Activated CD8-positive, alpha-beta memory T cell treated with anti-CD3 and anti-CD28 coated beads, Interleukin-2, amount 50 U/mL, for 24 hours (primary cell): Measurements from ENCODE around the gene POU2F1.
"Not testable (repeated sequence)": the region's sequence is repeated elsewhere in the genome, so short reads cannot be mapped to it uniquely, and the experiment has no call there.

ENCODE experiments used
- DNase-seq: peaks from one replicate; pipeline ENCODE4 v3.0.0-alpha.2; 2020; ENCODE audit errors: extremely low read depth

Gene POU2F1

GRCh38 chr1:167231873-167232450 lies 11.3 kb downstream of the POU2F1 start:
- DNase-seq: no peak

- DNase-seq: no peak
Measured at GRCh38 chr1:167232801-167233200, 12.1 kb downstream of the POU2F1 start.

DNA sequence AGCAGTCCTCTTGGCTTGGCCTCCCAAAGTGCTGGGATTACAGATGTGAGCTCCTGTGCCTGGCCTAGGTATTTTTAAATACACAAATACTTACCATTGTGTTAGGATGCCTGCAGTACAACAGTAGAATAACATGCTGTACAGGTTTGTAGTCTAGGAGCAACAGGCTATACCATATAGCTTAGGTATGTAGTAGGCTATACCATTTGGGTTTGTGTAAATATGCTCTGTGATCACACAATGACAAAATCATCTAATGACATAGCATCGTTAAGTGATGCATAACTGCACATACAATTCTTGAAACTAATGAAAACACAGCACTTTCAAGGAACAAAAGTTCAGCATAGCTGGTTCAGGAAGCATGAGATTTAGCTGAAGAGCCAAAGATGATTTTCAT lies 12.7 kb downstream of the POU2F1 start:
- no peak for DNase-seq

GRCh38 chr1:167237000-167237399 lies 16.3 kb downstream of the POU2F1 start:
- no peak for DNase-seq

GRCh38 chr1:167238713-167239112 lies 18.0 kb downstream of the POU2F1 start:
- no peak for DNase-seq

DNA sequence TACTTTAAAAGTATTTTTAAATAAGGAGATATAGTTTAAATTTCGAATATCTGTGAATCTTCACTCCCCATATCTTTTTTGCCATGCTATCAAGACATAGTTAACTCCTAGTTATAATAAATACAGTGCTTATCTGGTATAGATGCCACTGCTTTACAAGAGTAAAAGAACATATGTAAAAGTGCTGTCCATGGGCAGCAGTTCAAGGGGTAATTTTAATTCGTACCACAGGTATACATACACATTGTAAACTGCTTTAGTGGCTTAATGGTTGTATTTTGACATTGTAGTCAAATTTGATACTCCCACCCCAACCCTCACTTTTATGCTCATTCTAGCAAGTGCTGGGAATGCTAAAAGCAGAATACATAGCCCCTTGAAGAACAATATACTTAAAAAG lies 18.6 kb downstream of the POU2F1 start:
- no peak for DNase-seq

DNA sequence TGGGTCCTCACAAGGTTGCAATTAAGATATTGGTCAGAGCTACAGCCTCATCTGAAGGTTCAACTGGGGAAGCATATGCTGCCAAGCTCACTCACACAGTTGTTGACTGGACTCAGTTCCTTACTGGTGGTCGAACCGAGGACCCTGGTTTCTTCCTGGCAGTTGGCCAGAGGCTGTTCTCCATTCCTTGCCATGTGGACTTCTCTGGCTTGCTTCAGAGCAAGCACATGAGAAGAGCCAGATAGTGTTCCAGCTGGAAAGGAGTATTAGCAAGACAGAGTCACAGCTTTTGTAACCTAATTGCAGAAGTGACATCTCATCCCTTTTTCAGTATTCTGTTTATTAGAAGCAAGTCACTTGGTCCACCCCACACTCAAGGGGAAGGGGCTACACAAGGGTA lies 23.6 kb downstream of the POU2F1 start:
- DNase-seq: no peak

GRCh38 chr1:167245168-167245567 lies 24.5 kb downstream of the POU2F1 start:
- not testable (repeated sequence) for DNase-seq

- no peak for DNase-seq
Measured at GRCh38 chr1:167246971-167247370, 26.3 kb downstream of the POU2F1 start.

GRCh38 chr1:167247754-167248153 lies 27.1 kb downstream of the POU2F1 start:
- no peak for DNase-seq

DNA sequence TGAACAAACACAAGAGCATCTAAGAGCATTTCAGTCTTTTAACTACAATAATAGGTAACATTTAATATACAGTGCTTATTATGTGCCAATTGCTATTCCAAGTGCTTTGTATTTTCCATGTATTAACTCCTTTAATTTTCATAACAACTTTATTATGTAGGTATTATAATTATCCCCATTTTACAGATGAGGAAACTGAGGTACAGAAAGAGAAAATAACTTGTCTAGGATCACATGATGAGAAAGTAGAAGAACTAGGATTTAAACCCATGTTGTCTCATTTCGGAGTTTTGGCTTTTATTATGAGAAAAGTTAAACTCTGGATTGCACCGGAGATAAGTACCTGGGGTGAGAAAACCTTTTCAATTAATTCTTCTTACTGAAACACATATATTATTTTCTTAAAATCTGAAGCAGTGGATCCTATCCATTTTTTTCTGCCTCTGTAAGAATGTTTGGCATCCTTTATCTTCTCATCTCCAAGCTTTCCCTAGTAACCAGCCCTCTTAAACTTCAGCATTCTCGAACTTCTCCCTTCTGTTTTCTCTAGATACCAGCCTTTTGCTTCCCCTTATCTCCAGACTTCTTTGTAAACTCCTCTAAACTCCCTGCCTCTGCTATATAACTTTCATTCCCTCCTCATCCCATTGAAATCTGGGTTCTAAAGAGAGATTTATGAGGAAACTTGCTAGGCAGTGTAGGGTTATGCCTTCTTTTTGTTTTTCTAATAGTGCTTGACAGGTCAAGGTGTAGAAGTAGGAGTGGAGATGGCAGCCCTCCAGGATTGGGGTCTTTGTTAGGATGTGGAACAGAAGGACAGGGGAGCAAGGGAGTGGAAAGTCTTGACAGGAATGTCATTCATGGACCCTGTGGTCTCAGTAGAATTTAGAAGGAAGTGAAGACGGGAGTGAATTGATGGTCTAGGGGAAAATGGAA lies 28.3 kb downstream of the POU2F1 start:
- no peak for DNase-seq

DNA sequence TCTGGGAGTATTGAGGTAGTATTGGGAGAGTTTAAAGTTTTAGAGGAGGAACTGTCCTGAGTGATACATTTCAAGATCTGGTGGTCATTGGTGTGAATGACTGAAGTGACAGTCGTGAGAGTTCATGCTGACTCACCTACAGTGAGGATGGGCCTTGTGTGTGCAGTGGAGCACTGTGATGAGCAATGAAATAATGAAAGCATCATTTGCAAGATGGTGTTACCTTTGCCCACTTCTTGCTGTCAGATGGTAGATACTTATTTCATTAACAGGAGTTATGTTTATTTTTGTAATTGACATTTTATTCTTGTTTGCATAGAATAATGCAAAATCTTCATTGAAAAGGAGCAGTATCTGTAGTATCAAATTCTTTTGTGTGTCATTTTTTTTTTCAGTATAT lies 29.0 kb downstream of the POU2F1 start:
- no peak for DNase-seq

DNA sequence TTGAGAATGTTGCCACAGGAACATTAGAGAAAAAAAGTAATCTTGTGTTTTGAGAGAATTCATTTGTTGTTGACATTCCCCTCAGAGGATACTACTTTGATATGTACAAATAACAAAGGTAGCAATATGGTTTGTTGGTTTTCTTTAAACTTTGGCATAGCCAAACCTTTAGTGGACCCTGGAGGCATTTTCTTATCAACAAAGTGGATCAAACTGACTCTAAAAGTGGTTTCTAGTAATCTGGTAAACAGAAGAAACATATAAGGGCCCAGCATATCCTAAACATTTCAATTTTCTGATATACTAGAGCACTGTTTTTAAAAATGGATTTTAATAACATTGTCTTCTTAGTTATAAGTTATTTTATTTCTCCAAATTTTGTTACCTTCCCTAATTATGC lies 29.8 kb downstream of the POU2F1 start:
- no peak for DNase-seq

- no peak for DNase-seq
Measured at GRCh38 chr1:167251472-167251871, 30.8 kb downstream of the POU2F1 start.

DNA sequence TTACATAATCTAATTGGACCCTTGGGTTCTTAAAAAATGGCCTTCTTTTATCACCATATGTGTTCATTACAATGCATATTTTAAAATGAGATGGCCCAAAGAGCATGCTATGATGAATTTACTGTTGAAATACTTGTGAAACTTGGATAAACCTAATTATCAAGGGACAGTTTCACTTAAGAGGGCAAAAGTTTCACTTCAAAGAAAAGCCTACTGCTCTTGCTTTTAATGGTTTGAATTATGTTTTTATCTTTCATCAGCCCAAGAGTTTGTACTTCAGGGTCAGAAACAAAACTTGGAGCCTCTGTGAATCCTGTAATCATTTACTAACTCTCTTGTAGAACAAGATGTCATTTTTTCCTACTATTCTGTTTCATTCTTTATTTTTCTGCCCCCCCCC lies 32.3 kb downstream of the POU2F1 start:
- no peak for DNase-seq

- no peak for DNase-seq
Measured at GRCh38 chr1:167258858-167259257, 38.2 kb downstream of the POU2F1 start.

- DNase-seq: no peak
Measured at GRCh38 chr1:167262836-167263235, 42.1 kb downstream of the POU2F1 start.

- no peak for DNase-seq
Measured at GRCh38 chr1:167263344-167263743, 42.7 kb downstream of the POU2F1 start.

DNA sequence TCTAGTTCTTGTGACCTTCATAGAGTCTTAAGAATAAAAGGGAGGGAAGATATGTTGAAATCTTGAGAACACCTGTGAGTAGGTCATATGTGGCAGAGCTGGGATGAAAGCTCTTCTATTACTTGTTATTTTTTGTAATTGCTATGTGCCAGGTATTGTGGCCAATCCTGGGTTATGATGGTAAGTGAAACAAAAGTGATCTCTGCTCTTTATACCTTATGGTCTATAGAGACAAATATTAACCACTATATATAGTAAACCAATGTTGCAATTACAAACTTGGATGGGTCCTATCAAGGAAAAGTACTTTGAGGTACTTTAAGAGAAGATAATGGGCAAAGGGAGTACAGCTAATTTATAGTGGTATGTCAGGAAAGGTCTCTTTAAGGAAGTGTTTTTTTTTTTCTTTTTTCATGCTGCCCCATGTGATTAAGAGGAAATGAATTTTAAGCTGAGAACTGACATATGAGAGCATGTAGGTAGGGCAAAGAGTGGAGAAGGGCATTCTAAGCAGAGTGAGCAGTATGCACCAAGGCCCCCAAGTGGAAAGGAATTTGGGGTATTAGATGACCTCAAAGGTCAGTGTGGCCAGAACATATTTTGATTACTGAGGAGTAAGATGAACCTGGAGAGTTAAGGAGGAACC lies 43.3 kb downstream of the POU2F1 start:
- no peak for DNase-seq

GRCh38 chr1:167266965-167267364 lies 46.3 kb downstream of the POU2F1 start:
- DNase-seq: no peak

DNA sequence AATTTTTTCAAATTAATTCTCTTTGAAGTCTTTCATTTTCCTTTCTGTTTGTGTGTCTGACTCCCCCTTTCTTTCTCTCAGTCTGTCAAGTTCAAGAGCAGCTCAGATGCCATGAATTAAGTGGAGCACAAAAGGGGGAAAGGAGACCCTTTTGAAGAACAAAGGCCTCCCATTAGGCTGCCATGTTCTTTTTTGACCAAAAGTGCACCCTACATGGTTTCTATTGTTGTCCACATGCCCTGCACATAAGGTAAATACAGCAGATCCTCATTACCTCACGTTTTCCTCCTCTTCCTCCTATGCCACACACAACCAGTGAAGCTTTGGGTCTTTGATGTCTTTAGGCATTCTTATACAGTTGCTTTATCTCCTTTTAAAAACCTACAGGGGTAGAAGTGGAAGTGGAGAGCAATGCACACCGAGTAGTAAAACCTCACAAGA lies 47.7 kb downstream of the POU2F1 start:
- DNase-seq: no peak

DNA sequence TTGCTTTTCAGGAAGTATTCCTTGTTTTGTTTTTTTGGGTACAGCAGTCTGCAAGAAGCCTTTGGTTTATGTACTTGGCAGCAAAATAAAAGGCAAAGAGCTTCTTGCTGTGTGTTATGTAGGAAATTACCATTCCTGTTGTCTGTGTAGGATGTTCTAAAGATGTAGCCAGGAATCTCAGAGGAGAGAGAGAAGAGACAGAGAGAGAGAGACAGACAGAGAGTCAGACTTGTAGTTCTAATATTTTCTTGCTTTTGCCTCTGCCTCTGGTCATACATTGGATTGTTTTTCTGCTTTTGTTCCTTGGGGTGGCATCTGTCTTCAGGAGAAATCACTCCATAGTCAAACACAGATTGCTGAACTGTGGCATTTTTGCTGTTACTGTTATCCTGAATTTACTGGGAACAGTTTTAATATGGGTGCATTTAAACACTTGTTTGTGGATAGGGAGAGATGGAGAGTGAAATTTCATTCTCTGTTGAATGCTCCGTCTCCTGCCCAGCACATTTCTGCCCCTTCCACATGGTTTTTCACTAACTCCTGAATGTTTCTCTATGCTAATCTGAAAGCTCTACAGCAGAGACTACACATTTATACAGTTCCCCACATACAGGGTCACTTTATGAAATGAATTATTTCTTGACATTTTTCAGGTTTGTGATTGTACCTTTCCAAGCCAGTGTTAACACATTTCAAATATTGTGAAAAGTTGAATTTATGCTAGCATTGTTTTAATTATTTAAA lies 49.8 kb downstream of the POU2F1 start:
- DNase-seq: no peak
